H1 (cell line): Measurements from ENCODE around the gene NUP50. TPM values are rescaled to one million over a fixed set of nuclear protein-coding genes. Genes with fewer than 3 reads are reported as not detected.

ENCODE experiments used
- CREB1 ChIP-seq: IDR thresholded peaks from 2 replicates; pipeline ENCODE4 v1.6.1; 2012; ENCODE audit warnings: inconsistent platforms
- CTCF ChIP-seq, 3 experiments: IDR thresholded peaks; 1 replicate in 2 of 3; 2 replicates in 1 of 3; pipeline versions ENCODE4 v1.5.1 to v1.6.1; 2011; ENCODE audit warnings: low read length in 3 of 3, mild to moderate bottlenecking in 3 of 3, inconsistent platforms in 2 of 3, low read depth in 1 of 3, moderate library complexity in 1 of 3; ENCODE audit not compliant: insufficient read depth in 1 of 3; ENCODE audit errors: control extremely low read depth in 1 of 3
- JUND ChIP-seq: IDR thresholded peaks from 2 replicates; pipeline ENCODE4 v1.6.1; 2011; ENCODE audit warnings: mild to moderate bottlenecking, improper control_type of control experiment, low read length
- KDM4A ChIP-seq: IDR thresholded peaks from one replicate; pipeline ENCODE4 v1.7.1; 2012; ENCODE audit warnings: low read depth, mild to moderate bottlenecking, moderate library complexity, low read length, inconsistent platforms; ENCODE audit not compliant: severe bottlenecking
- KDM5A ChIP-seq: fragments of 200-600 bp; IDR thresholded peaks from 2 replicates; pipeline ENCODE4 v1.7.1; 2012; ENCODE audit warnings: mild to moderate bottlenecking, low read length, inconsistent platforms, mixed read lengths
- RNF2 ChIP-seq: fragments of 200-900, 300-1000 bp; sonication (generic); IDR thresholded peaks from 2 replicates; pipeline ENCODE4 v1.7.1; 2016; ENCODE audit warnings: borderline replicate concordance, low read depth, mild to moderate bottlenecking, antibody characterized with exemption, low read length; ENCODE audit not compliant: poor library complexity, severe bottlenecking; ENCODE audit errors: missing control alignments
- SIN3A ChIP-seq, 2 experiments: IDR thresholded peaks in 1 of 2; conservative IDR thresholded peaks in 1 of 2; 2 replicates each; pipeline ENCODE4 v1.6.1; 2011 to 2012; ENCODE audit warnings: low read length in 2 of 2, improper control_type of control experiment in 1 of 2, low read depth in 1 of 2, mild to moderate bottlenecking in 1 of 2
- TAF7 ChIP-seq: optimal IDR thresholded peaks from 2 replicates; pipeline ENCODE3; 2011; ENCODE audit warnings: low read depth, mild to moderate bottlenecking, inconsistent platforms, low read length, moderate library complexity, borderline replicate concordance
- USF2 ChIP-seq: IDR thresholded peaks from 2 replicates; pipeline ENCODE4 v1.6.1; 2011; ENCODE audit warnings: low read length, improper control_type of control experiment
- polyA plus RNA-seq, 7 experiments: library from polyadenylated mRNA; depleted of rRNA in 3 of 7; stranded (reverse) in 5 of 7; unstranded in 2 of 7; fragments of >200 nt in 5 of 7; fragments of 200-250 nt in 2 of 7; gene quantifications; 1 replicate in 5 of 7; 2 replicates in 1 of 7; 4 replicates in 1 of 7; pipeline versions ENCODE4 v1.2.1 to v1.2.3, GENCODE V29; 2011 to 2013; ENCODE audit warnings: missing spikeins in 2 of 7, mixed read lengths in 2 of 7
- total RNA-seq: library from RNA; stranded (reverse); fragmentation: NEBNext Ultra II Directional; extraction: Animal tissue kit (Norgen Biotek cat#: 25700); gene quantifications from 2 replicates; pipeline ENCODE4 v1.2.1, GENCODE V29; 2021

NUP50 gene
- total and polyA plus RNA-seq, 2 of the 8 experiments (the other 6 are each of a cell fraction or from before 2014, with no cell fraction given): 20.0 to 112 TPM

GRCh38 chr22:45235101-45235777 lies 71.5 kb downstream of the NUP50 start (continued):
- TF ChIP-seq RNF2 (no peak), KDM5A (no peak), CREB1 (no peak), SIN3A (conservative IDR thresholded peaks at IDR 0.05 in 1 of 2, IDR thresholded peaks at IDR 0.05 in 1 of 2; ENCODE audit: low read depth in 1 of 2, low read length in 2 of 2) (no peak), KDM4A (no peak), CTCF (IDR thresholded peaks at IDR 0.05; ENCODE audit: control extremely low read depth in 1 of 3, insufficient read depth in 1 of 3, low read depth in 1 of 3, low read length in 3 of 3) (no peak), USF2 (no peak), TAF7 (no peak), JUND (no peak)
